ENCODE results near the gene FBXL3.

GRCh38 chr13:77000475-77000874 is 26.5 kb downstream of the FBXL3 start:
- TF ChIP-seq GATA2 (IDR thresholded peaks at IDR 0.05; ENCODE audit: low read depth, low read length) (no peak), GATA3 (IDR thresholded peaks at IDR 0.05; ENCODE audit: low read depth, low read length) (no peak)

All from SH-SY5Y (cell line).